ENCODE data around the gene SYN1.

SYN1 gene

GRCh38 chrX:47539860-47540259 lies 79.8 kb downstream of the SYN1 start:
- no peak overlapping the region for H3K4me3 ChIP-seq (ENCODE audit: low read depth, low read length)

GRCh38 chrX:47530049-47530448 lies 89.6 kb downstream of the SYN1 start:
- H3K4me3 ChIP-seq (ENCODE audit: low read depth, low read length), result no peak overlapping the region

- H3K4me3 ChIP-seq (ENCODE audit: low read depth, low read length), result no peak overlapping the region
Observed at GRCh38 chrX:47529548-47529947, 90.1 kb downstream of the SYN1 start.

GRCh38 chrX:47523713-47524166 lies 95.9 kb downstream of the SYN1 start:
- H3K4me3 ChIP-seq (ENCODE audit: low read depth, low read length), result peak overlapping the region; percentile 8

- peak overlapping the region; percentile 30 for H3K4me3 ChIP-seq (ENCODE audit: low read depth, low read length)
Observed at GRCh38 chrX:47523297-47523696, 96.4 kb downstream of the SYN1 start.
